Glomerular visceral epithelial cell (primary cell): ENCODE data around the gene KLF13.
A peak's percentile ranks its signal among the peaks of the same experiment; 100 is the strongest.

Source experiments
- DNase-seq: peaks from one replicate; pipeline ENCODE4 v3.0.0-alpha.2; 2016; ENCODE audit errors: extremely low spot score

The KLF13 gene

GRCh38 chr15:31332020-31332680, 5.5 kb downstream of the KLF13 start:
- DNase-seq: no peak

GRCh38 chr15:31332681-31333071, 6.0 kb downstream of the KLF13 start:
- DNase-seq: no peak

GRCh38 chr15:31333119-31333518, 6.5 kb downstream of the KLF13 start:
- no peak for DNase-seq

GRCh38 chr15:31333820-31334219, 7.2 kb downstream of the KLF13 start:
- no peak for DNase-seq

DNA sequence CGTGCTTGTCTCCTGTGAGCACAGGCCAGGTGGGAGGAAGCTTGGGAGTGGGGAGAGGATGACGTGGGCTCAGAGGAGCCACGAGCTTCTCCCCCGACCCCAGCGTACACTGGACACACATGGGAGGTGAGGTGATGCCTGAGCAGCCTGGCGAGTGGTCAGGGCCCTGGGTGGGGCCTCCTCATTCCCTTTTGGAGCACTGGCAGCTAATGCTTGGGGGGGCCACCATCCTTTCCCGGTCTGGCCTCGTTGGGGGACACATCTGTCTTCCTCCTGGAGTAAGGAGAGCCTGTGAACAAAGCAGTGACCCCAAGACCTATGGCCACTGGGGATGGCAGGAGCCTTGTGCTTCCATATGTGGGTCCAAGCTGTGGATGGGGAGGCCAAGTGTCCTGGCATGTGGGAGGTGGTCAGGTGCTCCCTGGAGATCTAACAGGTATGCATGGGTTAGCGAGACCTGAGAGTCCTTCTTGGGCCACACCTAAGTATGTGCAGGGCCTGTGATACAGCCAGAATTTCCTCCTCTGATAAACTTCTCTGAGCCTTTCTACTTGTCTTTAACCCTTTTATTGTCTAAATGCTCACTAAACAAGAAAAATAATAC, 9.5 kb downstream of the KLF13 start:
- no peak for DNase-seq

DNA sequence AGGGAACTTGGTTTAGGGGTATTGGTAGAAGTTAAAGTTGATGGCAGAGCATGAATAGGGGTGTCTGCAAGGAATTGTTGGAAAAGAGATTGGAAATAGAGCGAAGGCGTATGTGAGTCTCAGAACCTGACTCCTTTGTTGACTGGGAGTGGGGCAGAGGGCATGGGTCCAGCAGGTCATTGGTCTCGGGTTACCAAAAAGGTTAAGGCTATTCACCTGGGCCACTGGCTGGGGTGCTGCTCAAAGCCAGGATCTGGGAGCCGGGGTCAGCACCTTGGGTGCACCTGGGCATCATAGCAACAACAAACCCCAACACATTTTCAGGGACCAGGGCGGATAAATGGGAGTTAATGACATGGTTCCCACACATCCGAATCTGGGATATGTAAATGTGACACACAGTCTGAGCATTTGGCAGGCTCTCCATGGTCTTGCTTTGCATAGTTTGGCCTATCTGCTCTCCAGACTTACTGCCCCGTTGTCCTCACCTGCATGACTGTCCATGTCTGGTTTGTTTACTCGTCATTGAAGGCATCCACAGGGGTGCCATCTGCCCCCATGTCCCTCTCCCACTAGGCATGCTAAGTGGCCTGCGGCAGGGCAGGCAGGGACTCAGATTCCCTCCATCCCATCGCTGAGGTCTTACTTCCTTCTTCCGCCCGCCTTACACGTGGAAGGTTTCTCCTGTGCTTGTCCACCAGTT, 10.1 kb downstream of the KLF13 start:
- no peak for DNase-seq

DNA sequence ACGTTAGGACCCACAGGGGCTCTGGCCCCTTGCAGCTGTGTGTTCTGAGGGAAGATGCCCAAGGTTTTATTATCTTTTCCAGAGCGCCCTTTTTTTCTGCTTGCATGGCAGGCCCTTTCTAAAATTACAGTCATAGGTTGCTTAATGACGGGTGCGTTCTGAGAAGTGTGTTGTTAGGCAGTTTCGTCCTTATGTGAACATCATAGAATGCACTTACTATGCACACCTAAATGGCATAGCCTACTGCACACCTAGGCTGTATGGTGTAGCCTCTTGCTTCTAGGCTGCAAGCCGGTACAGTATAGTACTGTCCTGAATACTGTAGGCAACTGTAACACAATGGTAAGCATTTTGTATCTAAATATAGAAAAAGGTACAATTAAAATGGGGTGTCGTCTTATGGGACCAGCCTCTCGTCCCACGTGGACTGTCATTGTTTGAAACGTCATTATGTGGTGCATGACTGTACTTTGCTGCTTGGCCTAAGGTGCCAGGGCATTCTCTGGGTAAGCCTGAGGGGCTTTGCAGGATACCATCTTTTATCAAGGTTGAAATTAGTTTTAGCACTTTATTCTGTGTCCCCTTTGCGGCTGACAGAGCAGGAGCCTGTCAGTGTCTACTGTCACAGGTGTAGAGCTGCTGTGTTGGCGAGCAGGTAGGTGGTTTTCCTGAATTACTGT, 10.9 kb downstream of the KLF13 start:
- DNase-seq: no peak

- DNase-seq: no peak
These were observed 11.8 kb downstream of the KLF13 start for GRCh38 chr15:31338318-31338878.

DNA sequence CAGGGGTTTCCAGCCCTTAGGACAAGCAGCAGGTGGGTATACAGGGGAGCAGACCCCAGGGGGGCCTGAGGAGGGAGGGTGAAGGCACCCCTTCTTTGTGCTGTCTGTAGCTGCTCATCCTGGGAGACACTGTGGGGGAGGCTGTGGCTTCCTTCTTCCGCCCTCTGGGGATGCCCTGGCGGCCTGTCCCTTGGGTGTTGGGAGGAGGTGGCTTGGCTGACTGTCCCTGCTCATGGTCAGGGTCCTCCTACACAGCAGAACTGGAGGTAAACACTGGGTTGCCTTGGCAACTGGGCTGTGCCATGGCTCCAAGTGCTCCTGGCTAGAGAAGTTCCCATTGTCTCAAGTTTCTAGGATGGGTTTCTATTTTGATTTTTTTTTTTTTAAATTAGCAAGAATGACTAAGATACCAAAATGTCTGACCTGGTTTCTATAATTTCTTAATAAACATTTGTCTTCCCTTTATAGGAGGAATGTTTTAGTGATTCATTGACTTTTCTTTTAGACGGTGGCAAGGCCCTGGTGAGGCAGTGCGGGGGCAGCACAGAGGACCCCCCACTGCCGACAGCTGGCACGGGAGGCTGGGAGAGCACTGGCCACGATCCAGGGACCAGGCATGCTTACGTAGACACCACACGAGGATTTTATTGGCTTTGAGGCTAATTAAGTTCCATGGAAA, 12.4 kb downstream of the KLF13 start:
- peak; percentile 47 for DNase-seq

- DNase-seq: no peak
These were observed 12.9 kb downstream of the KLF13 start for GRCh38 chr15:31339558-31339895.

GRCh38 chr15:31340047-31340446, 13.4 kb downstream of the KLF13 start:
- no peak for DNase-seq

DNA sequence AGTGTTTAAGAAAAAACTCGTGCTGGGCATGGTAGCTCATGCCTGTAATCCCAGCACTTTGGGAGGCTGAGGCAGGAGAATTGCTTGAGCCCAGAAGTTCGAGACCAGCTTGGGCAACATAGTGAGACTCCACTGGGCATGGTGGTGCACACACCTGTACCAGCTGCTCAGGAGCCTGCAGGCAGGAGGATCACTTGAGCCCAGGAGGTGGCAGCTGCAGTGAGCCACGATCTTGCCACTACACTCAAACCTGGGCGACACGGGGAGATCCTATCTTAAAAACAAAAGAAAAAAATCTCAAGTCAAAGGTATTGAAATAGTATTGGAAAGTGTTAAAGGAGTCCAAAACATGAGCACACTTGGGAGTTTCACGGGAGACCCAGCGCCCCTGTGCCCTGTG, 14.0 kb downstream of the KLF13 start:
- no peak for DNase-seq

GRCh38 chr15:31341071-31341470, 14.4 kb downstream of the KLF13 start:
- DNase-seq: no peak

GRCh38 chr15:31341496-31342195, 15.0 kb downstream of the KLF13 start:
- no peak for DNase-seq

DNA sequence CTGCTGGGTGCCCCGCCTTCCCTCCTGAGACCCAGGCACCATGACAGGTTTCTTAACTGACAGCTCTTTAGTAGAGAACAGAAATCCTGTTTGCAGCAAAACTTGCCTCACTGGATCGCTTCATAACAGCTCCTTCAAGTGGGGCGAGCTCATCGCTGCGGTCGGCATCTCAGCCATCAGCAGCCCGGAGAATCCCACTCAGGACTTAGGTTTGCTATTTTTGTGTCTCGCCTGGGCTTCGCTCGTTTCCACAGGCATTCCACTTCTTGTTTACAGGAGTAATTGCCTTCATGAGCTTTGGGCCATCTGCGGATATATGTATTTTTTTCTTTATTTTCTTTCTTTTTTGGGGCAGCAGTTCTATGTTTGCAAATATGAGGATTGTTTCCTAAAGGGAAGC, 15.7 kb downstream of the KLF13 start:
- DNase-seq: no peak

DNA sequence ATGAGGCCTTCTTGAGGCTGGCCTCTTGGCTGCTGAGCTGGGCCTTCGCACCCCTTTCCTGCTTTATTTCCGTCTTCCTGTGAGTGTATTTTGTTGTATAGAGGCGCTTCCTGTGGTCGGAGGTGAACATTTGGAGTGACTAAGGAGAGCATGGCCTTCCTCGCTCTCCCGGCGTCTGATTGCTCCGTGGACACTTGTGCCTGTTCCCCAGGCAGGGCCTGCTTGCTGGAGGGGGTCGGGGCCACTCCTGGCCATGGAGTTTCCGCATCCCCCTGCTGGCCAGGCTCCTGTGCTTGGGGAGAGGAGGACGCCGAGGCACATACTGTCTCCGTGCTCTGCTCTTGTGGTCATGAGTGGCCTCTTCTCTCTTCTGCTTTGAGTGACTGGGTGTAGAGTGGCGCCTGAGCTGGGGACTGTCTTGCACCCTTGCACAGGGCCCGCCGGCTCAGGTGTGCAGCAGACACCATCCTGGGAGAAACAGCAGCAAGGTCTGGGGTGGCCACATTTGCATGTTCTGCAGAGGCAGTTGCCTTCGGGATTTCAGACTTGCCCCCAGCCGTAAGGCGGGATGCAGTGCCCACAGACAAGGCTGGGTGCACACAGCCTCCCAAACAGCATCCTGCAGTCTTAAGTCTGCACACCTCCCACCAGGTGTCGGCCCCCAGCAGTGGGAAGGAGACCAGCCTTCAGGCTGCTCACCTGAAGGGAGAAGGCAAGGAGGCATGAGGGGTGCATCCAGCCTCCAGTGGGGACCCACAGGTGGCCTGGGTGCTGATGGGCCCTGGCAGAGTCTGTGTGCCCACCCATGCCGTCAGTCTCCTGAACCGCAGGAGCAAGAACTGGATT, 16.4 kb downstream of the KLF13 start:
- DNase-seq: no peak

DNA sequence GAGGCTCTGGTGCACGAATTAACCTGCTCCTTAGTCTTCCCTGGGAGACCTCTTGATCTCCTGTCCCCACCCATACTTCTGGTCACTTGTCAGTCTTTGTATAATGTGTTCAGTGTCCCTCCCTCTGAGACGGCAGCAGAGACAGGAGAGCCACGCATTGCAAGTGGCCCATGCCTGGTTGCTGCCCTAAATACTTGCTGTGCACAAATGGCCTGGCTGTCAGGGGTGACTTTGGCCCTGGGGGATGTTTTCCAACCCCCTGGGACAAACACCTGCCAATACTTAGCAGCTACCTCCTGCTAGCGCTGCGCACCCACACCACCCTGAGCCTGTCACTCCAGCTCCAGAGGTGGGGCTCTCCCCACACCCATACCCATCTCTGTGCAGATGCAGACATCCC, 17.2 kb downstream of the KLF13 start:
- DNase-seq: no peak

GRCh38 chr15:31344266-31344665, 17.6 kb downstream of the KLF13 start:
- DNase-seq: no peak

DNA sequence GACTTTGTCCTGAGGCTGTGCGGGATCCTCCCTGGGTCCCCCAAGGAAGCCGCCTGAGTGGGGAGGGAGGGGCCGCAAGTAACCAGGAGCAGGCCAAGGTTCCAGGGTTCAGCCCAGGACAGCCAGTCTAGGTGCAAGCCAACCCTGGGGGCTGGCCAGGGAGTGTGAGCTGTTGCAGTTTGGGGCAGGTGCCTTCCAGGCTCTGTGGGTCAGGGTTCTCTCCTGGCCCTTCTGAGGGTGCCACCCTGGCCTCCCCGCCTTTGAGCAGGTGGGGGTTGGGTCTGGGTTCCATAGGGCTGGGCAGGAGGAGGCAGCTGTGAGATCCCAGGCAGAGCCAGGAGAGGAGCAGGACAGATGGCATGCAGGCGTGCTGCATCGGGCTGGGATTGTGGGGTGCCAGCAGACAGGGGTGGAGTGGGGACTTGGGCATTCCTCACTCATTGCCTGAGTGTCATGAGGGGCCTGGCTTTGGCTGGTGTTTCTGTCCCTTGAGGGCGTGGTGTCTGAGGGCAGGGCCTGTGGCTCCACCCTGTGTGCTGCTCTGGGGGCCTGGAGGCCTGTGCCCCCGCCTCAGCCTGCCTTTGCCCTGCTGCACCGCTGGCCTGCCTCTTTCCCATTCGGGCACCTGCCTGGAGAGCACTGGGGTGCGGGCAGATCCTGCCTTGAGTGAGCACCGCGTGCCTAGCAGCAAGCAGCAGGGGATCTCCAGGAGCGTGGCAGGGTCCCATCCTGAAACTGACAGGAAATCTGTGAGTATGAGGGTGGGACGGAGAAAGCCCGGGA, 18.4 kb downstream of the KLF13 start:
- no peak for DNase-seq
